Breast epithelium (tissue), 3 donors: ENCODE results near the gene CCND3.

Experiments
- POLR2A ChIP-seq: fragments of 450-650 bp; IDR thresholded peaks from one replicate; pipeline ENCODE4 v1.6.1; 2016; ENCODE audit warnings: antibody characterized with exemption, mild to moderate bottlenecking, moderate library complexity
- TF ChIP-seq, protein P1 (sequence below), 3 donors: fragments of 450-650 bp; IDR thresholded peaks; one replicate each; pipeline ENCODE4 v1.5.1; 2016 to 2017; ENCODE audit warnings: antibody characterized with exemption in 3 of 3, mild to moderate bottlenecking in 3 of 3, moderate library complexity in 3 of 3

- TF ChIP-seq, protein P1, sequence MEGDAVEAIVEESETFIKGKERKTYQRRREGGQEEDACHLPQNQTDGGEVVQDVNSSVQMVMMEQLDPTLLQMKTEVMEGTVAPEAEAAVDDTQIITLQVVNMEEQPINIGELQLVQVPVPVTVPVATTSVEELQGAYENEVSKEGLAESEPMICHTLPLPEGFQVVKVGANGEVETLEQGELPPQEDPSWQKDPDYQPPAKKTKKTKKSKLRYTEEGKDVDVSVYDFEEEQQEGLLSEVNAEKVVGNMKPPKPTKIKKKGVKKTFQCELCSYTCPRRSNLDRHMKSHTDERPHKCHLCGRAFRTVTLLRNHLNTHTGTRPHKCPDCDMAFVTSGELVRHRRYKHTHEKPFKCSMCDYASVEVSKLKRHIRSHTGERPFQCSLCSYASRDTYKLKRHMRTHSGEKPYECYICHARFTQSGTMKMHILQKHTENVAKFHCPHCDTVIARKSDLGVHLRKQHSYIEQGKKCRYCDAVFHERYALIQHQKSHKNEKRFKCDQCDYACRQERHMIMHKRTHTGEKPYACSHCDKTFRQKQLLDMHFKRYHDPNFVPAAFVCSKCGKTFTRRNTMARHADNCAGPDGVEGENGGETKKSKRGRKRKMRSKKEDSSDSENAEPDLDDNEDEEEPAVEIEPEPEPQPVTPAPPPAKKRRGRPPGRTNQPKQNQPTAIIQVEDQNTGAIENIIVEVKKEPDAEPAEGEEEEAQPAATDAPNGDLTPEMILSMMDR (IDR thresholded peaks at IDR 0.05): no peak
- no peak for TF ChIP-seq POLR2A
Observed at GRCh38 chr6:41934278-41935192, 7.1 kb downstream of the CCND3 start.
